HG02870 (cell line): ENCODE results near the gene USP37.
"Not testable (repeated sequence)": the region's sequence is repeated elsewhere in the genome, so short reads cannot be mapped to it uniquely, and the experiment has no call there.

ENCODE experiments used
- ATAC-seq: cut with Tn5 transposase; IDR thresholded peaks from one replicate; pipeline ENCODE4 v1.9.1; 2021; ENCODE audit warnings: mild to moderate bottlenecking, moderate library complexity; ENCODE audit not compliant: unreplicated experiment

The USP37 gene

GRCh38 chr2:218557941-218558340 lies 10.2 kb downstream of the USP37 start:
- no peak for ATAC-seq

DNA sequence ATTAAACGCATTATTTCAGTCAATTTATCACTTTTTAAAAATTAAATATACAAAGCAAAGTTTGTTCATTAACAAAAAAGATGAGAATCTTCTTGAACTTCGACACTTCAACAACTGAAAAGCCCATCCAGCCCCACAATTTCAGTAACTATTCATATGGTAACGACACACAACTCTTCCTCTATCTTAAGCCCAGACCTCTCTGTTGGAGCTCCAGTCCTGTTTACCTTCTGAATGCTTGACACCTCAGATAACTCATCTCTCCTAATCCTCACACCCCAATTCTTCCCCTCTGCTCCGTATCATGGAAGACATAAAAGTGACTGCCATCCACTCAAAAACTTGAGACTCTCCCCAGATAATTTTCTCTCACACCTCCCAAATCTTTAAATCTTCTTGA lies 12.6 kb downstream of the USP37 start:
- no peak for ATAC-seq

DNA sequence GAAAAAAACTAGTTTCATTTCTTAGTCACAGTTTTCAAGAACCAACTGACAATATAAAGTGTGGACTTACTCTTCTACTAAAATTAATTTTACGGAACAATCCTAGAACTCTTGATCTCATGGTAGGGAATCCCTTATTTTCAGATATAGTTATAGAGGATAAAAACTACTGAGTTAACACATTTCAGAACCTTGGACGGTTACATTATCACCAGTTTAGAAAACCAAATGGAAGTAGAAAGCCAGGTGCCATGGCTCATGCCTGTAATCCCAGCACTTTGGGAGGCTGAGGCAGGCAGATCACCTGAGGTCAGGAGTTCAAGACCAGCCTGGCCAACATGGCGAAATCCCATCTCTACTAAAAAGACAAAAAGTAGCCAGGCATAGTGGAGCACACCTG lies 13.9 kb downstream of the USP37 start:
- not testable (repeated sequence) for ATAC-seq

DNA sequence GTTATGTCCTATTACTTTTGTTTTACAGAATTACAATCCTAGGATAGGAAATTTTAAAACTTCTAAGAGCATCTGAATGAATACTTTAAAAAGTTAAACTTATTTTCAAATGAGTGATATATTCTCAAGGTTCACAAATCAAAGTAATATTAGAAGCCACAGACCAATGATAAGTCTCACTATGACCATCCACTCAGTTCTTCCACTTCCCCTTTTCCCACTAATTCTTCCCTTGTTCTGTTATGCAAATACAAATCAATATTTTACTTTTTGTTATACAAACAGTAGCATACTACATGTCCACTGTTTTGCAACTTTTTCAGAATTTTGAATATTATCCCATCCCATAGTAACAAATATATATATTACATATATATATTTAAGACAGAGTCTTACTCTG lies 20.2 kb downstream of the USP37 start:
- ATAC-seq, result peak; percentile 67

GRCh38 chr2:218547511-218547910 lies 20.6 kb downstream of the USP37 start:
- ATAC-seq, result no peak

GRCh38 chr2:218546012-218546411 lies 22.1 kb downstream of the USP37 start:
- no peak for ATAC-seq

DNA sequence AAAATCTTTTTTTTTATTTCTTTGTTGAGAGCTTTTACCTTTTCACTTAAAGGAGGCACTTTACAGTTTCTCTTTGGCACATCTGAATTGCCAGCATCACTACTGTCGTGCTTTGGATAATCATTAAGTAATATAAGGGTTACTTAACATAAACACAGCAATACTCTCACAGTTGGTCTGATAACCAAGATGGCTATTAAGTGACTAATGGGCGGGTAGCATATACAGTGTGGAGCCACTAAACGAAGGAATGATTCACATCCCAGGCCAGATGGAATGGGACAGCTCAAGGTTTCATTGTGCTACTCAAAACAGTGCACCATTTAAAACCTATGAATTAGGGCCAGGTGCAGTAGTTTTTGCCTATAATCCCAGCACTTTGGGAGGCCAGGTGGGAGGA lies 28.1 kb downstream of the USP37 start:
- ATAC-seq, result no peak

GRCh38 chr2:218536804-218537494 lies 31.2 kb downstream of the USP37 start:
- no peak for ATAC-seq

DNA sequence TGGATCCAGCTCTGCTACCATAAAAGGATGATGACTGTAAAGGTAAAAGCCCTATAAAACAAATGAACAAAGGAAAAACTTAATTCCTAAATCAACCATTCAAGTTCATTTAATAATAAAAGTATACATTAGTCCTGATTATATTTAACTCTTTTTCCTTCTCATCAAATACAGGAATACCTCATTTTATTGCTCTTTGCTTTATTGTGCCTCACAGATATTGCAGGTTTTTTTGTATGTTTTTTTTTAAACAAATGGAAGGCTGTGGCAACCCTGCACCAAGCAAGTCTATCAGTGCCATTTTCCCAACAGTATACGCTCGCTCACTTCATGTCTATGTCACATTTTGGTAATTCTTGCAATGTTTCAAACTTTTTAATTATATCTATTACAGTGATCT lies 38.2 kb downstream of the USP37 start:
- ATAC-seq, result no peak

- not testable (repeated sequence) for ATAC-seq
Observed at GRCh38 chr2:218528409-218528808, 39.7 kb downstream of the USP37 start.

DNA sequence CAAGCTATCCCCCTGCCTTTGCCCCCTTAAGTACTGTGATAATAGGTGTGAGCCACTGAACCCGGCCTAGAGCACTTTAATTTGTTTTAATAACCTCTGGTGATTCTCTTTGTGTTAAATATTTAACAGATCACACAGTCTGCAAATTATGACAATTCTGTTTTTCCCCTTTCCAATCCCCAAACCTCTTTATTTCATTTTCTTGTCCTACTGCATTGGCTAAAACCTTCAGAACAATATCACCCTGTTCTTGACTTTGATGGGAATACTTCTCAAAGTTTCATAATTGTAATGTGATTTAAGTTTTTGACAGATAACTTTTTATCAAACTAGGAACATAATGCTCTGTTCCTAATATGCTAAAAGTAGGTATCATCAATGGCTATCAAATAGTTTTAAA lies 44.5 kb downstream of the USP37 start:
- no peak for ATAC-seq

DNA sequence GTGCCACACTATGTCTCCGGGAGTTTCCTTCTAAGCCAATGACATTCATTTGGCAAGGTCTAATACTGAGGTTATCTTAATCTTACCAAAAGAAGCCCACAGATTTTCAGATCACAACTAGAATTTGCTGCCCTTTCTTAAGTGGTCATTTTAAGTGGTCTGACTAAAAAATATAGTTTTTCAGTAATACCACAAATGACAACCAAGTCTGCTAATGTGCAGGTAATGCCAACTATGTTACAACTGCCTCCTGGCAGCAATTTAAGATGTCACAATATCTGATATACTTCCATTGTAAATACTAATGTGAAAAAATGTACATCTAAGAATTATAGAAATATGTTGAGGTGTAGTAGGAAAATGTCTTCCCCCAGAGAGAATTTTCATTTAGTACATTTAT lies 49.3 kb downstream of the USP37 start:
- ATAC-seq, result no peak

- peak; percentile 68 for ATAC-seq
Observed at GRCh38 chr2:218517434-218518206, 50.5 kb downstream of the USP37 start.

DNA sequence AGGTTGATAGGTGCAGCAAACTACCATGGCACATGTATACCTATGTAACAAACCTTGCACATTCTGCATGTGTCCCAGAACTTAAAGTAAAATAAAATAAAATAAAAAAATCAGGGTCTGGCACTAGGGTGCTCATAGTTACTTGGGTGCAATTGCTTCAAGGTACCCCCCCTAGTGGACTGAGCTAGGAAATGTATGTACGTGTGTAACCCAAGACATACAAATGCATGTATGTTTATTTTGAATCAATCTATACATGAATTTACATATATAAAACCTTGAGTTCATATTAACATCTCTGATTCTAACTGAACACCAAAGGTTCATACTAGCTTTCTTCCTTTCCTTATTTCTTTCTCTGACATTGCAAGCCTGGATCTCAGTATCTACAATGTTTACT lies 51.5 kb downstream of the USP37 start:
- no peak for ATAC-seq

- ATAC-seq, result no peak
Observed at GRCh38 chr2:218513676-218514075, 54.5 kb downstream of the USP37 start.

GRCh38 chr2:218508299-218508698 lies 59.9 kb downstream of the USP37 start:
- no peak for ATAC-seq

- ATAC-seq, result no peak
Observed at GRCh38 chr2:218505754-218506371, 62.3 kb downstream of the USP37 start.

- no peak for ATAC-seq
Observed at GRCh38 chr2:218501665-218502064, 66.5 kb downstream of the USP37 start.

- ATAC-seq, result no peak
Observed at GRCh38 chr2:218500501-218501060, 67.6 kb downstream of the USP37 start.

GRCh38 chr2:218485986-218486667 lies 82.0 kb downstream of the USP37 start:
- no peak for ATAC-seq

DNA sequence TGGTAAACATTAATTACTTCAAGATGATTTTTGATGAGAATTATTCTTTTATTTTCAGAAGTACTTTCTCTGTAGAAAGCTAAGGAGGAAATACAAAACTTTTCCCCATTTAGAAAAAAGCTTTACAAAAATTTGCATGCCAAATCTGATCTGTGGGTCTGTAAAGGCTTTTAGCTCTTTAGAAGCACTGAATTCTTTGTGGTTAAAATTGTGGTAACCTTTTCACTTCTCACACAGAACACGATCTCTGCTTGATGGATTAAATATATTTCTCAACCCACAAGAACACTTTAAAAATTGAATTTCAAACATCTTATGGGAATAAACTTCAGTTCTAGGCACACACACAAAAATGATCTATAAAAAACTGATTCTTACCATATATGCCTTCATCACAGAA lies 85.5 kb downstream of the USP37 start:
- no peak for ATAC-seq
